AG20443 (cell line): ENCODE measurements around the gene CRIP2.

ENCODE experiments used
- DNase-seq: peaks from one replicate; pipeline ENCODE4 v3.0.0; 2012; ENCODE audit warnings: low spot score, mixed read lengths

CRIP2 gene

GRCh38 chr14:105527826-105528585 is 53.4 kb downstream of the CRIP2 start:
- peak; percentile 98 for DNase-seq

GRCh38 chr14:105528586-105529318 is 54.1 kb downstream of the CRIP2 start:
- DNase-seq: no peak

GRCh38 chr14:105529319-105529568 is 54.6 kb downstream of the CRIP2 start:
- DNase-seq: no peak
